ENCODE measurements around the gene PPM1F.
A peak's percentile ranks its signal among the peaks of the same experiment; 100 is the strongest.
"Not testable (repeated sequence)": the region's sequence is repeated elsewhere in the genome, so short reads cannot be mapped to it uniquely, and the experiment has no call there.

The PPM1F gene

DNA sequence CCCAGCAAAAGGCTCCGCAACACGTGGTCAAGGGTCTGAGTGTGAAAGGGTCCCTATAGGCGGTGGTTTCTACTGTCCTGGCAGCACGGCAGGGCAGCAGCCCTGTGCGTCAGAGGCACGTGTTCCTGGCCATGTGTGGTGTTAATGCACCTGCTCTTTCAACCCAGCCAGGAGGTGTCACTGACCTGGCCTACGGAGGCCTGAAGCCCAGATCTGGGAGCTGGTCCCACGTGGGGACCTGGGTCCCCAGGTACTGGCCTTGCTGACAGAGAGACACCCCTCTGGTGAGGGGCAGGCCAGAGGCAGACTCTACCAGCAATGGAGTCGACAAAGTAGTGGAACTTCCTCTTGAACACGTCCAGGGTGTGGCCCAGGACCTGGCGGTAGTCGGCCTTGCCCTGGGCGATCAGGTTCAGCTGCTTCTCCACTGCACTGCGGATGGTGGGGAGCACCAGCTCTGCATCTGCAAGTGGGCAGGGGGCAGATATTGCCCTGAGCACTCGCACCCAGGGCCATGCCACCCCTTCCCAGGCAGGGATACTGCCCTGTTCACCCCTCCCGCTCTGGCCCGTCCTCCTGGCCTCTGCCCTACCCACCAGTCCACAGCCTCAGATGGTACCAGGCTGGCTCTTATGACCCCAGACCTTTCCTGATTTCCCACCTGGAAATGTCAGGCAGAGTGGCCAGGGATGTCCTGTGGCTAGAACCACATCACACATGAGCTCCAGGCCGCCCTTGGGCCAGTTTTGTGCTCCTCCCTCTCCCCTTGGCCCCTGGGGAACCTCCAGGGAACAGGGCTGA is 6.8 kb upstream of the PPM1F start:
- no peak for DNase-seq

DNA sequence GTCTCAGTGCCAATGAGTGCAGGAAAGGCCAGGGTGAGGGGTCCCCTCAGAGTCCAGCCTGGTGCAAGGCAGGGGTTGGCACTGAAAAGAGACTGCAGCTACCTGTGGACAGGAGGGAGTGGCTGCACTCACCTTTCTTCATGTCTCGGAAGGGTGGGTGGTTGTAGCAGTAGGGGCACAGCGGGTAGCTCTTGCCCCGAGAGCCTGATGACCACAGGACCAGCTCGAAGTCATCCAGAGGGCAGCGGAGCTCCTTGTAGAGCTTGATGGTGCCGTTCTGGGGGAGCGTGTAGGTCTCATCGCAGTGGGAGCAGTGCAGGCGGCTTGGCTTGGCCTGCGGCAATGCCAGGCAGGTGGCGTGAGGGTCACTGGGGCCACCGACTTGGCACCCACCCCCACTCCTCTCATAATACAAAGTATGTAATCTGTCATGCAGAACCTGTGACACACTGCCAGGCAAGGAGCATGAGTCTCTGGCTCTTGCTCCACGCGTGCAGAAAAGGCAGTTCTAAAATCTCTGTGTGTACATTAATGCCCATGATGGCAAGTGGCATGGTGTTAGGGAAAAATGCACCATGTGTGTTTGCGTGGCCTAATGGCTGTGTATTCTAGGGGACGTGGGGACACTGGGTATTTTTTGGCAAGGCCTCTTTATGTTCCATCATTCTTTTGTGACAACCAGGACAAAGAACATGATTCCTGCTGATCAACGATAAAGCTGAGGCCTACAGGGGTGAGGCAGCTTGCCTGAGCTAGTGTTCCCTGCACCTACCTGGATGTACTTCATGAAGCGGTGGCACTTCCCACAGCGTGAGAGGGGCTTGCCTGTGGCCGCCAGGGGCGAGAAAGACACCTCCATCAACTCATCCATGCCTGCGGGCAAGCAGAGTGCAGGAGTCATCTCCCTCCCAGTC is 6.0 kb upstream of the PPM1F start:
- DNase-seq, result no peak

DNA sequence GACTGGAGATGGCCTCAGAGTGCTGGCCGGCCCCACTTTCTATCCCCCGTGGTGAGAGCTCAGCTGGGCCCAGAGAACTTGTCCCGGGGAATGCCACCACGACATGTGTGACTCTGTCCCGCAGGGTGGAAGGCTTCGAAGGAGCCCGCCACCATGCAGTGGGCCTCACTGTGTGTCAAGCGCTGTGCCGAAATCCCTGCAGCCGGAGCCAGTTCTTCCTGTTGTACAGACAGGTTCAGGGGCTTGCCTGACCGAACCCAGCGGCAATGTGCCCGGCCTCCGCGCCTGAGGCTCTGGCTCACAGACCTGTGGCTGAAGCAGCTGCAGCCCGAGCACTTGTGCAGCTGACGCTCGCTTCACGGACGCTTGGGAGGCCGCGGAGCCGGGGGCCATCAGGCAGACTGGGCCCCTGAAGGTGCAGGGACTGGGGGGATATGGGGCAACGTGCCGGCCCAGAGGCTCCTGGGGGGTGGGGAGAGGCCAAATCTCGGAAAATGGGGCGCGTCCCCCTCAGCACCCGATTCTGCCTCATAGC is 650 bp downstream of the PPM1F start:
- DNase-seq, result no peak

DNA sequence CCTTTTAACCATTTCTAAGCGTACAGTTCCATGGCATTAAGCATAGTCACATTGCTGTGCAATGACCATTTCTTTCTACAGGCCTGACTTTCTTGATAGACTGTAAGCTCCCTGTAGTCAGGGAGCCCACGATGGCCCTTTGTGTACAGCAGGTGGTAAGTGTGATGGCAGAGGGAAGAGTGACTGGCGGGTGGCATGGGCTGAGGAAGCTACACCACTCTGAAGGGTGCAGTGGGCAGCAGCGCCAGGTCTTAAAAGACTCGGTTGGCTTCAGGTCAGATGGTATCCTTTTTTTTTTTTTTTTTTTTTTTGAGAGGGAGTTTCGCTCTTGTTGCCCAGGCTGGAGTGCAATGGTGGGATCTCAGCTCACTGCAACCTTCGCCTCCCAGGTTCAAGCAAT is 1.6 kb downstream of the PPM1F start:
- no peak for DNase-seq

DNA sequence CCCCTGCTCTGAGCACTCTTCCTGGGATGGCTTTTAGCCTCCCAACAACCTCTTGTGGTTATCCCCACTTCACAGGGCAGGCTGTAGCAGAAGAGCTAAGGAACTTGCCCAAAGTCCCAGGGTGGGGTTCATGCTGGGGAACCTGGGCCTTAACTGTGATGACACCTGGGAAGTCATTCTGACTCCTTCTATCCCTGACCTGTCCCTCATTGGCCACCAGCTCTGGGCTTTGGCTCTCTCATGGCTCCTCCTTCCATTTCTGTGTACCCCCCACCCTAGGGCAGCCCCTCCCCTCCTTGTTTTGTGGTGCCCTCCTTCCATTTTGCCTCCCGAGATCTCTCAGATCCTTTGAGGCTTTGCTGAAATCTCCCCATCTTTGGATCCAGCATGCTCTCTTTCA is 2.7 kb downstream of the PPM1F start:
- DNase-seq, result no peak

DNA sequence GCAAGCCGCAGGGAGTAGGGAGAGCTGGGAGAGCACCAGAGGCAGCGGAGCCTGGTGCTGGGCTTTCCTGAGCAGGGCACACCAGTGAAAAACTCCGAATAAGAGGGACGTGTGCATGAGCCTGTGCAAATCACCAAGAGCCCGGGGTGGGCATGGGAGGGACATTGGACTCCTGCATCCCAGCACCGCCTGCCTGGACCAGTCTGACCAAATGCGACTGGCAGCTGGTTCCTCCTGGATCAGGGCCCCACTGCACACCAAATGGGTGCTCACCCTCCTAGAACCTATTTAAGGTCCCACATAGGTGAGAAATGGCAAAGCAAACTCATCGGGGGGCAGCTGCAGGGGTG is 3.1 kb downstream of the PPM1F start:
- no peak for DNase-seq

DNA sequence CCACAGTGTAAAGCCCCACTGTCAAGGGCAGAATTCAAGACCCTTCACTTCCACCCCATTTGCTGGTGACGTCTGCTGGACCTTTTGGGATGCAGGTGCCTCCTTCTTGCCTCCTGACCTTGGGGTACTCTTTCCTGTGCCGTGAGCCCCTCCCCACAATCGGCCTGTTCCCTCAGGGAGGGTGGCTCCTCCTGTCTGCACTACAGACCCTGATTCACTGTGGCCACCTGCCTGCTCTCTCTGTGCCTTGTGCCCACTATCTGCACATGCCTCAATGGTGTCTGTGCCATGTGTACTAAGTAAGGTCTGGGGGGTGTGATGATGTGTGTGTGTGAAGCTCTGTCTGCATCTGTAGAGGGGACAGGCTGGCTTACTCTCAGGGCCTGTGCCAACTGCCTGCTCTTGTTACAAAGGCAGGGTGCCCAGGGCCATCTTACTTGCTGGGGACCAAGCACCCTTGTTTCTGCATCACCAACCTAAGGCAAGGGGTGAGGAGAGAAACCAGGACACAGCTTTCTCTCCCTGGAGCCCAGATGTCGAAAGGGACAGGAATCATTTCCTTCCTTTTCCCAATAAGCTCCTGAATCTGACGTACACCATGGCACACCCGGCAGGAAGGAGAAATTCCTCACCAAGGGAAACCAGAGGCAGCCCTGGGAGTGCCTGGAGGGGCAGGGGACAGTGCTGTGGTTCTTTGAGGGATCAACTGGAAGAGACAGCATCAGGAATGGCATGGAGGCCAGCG is 3.7 kb downstream of the PPM1F start:
- no peak for DNase-seq

DNA sequence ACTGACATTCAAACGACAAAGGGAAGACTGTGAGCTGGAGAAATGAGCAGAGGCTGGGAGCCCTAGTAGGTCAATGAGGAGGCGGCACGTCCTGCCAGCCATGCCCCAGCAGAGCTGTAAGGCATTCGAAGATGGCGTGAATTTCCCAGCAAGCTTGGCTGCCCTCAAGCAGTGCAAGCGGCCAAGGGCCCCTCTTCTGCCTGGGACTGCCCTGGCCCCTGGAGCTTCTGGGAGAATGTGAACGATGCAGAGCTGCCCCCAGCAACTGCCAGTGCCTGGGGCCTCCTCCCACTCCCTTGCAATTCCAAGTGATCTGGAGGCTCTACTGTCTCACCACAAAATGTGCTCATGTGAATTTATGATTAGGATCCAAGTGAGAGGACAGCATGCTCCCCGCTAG is 4.3 kb downstream of the PPM1F start:
- DNase-seq, result no peak

DNA sequence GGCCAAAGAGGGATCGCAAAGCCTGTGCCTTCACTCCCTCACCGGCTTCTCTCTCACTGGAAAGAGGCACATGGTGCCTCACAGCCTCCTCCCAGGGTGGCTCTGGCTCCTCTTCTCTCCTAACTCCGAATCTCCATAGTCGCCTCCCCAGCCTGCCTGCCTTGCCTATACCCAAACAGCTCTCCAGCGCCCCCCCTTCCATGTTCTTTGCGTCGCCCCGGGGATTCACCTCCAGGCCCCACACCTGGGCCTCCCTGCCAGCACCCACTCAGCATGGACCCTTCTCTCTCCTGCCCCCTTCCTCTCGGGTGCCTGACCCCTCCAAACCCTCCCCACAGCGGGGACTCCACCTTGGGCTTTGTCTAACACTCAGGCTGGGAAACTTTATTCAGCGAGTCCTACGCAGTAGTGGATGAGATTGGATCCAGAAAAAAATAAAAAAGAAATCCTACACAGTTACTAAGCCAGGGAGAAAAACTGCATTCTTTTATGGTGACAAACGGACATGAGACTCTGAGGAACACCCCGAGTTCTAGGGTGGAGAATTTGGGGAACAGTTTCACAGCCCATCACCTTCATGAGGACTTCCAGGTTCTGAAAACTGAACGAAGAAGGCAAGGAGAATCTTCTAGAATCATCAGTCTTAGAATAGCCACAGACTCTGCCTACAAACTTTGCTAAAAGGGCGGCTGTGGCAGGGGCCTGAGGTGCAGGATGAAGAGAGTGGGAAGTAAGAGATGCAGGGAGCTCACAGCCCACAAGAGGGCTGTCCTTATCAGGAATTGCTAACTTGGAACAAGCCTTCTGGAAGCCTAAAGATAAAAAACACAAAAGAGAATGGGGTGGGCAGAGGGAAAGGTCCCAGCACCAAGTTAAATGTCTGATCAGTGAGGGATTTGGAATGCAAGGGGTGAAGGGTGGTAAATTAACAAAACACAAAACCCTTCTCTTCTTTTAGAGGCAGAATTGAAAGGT is 5.3 kb downstream of the PPM1F start:
- DNase-seq, result peak; percentile 61

DNA sequence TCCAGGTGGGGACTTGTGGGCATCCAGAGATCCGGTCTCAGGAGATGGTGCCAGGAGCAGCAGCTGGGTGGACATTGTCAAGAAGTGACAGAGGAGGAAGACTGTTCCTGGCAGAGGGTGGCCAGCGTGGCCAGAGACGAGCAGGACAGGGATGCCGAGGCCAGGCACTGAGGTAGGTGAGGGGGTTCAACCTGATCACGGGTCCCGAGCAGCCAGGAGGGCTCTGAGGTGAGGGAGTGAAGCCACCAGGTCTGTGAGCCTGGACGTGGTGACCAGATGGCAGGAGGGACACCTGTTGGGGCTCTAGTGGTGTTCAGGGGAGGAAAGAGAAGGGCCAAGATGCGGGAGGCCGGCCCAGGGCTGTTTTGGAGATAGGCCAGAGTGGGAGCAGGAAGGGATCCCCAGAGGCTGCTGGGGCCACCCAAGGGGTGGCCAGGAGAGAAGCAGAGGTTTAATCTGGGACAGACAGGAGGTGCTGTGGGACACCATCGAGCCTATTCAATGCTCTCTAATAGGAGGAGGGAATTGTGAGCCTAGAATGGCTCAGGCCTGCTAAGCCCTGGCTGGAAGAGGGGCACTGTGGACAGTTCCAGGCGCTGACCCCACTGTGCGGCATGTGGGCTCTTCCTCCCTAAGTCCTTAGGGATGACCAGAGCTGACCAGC is 6.3 kb downstream of the PPM1F start:
- DNase-seq, result no peak

DNA sequence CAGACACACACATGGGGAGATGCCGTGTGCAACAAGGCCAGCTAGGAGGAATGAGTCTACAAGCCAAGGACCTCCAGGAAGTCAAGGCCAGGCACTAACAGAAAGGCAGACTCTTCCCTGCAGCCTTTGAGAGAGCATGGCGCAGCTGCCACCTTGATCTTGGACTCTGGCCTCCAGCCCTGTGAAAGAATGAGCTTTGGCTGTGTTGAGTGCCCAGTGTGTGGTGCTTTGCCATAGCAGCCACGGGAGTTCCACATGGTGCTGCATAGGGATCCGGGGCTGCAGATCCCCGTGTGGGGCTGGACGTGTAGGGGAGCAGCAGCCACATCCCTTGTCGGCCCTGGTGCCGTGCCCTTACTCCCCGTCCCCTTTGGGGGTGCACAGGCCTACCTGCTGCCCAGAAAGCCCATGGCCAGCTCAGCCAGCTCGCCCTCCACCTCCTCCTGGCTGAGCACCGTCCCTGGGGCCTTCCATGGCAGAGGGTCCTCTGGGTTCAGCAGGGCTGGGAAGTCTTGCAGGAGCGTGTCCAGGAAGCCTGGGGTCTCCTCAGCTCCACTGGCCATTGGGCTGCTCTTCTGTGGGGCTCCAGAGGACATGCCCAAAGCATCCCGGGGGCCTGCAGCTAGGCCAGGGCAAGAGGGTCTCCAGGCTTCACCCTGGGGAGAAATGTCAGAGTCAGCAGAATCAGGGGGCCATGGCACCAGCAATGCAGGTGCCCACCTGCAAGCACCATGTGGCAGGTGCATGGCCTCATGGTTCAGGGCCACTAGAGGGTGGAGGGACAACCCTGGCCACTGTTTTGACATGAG is 7.0 kb downstream of the PPM1F start:
- no peak for DNase-seq

DNA sequence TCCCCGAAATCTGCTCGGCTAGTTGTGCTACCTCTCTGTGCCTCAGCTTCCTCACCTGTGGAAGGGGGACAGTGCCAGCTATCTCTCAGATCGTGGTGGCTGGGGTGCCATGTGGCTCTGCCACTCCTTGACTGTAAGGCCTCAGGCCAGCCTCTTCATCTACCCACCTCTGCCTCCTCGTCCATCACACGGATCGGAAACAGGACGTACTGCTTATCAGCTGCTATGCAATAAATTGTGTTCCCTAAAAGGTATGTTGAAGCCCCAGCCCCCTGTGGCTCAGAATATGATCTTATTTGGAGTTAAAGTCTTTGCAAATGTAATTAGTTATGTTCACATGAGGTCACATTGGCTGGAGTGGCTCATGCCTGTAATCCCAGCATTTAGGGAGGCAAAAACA is 7.8 kb downstream of the PPM1F start:
- DNase-seq, result no peak

DNA sequence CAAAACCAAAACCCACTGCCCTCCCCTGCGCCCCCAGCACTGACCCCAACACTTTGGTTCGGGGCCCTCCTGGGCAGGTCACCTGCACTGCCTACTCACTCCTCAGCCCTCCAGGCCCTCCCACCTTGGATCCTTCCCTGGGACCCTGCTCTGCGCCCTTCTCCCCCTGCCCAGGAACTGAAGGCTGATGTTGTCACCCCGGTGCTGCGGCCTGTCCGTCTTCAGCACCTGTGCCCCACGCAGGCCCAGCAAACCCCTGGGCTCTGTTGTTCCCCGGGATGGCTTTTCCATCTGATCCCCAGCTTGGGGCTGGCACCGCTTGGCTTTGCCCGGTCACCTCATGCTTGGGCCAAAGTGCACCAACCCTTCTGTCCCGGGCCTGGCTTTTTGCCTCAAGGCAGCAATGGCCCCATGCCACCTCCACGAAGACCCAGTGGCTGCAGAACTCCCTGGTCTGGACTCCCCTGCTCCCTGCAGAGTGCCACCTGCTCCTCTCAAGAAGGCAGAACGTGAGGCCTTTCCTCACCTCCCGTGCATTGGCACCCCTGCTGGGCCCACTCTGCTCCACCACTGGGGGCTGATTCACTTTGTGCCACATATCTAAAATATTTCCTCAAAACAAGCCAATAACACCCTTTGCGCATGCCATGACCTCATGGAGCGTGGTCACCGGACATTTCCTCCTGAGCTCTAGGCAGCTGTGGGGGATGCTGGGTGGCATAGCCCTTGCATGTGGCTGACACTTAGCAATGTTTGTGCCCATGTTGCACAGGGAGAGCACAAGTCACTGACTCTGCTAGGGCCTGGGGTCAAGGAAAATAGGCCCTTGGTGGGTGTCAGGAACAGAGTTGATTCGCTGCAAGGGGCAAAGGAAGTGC is 8.8 kb downstream of the PPM1F start:
- no peak for DNase-seq

DNA sequence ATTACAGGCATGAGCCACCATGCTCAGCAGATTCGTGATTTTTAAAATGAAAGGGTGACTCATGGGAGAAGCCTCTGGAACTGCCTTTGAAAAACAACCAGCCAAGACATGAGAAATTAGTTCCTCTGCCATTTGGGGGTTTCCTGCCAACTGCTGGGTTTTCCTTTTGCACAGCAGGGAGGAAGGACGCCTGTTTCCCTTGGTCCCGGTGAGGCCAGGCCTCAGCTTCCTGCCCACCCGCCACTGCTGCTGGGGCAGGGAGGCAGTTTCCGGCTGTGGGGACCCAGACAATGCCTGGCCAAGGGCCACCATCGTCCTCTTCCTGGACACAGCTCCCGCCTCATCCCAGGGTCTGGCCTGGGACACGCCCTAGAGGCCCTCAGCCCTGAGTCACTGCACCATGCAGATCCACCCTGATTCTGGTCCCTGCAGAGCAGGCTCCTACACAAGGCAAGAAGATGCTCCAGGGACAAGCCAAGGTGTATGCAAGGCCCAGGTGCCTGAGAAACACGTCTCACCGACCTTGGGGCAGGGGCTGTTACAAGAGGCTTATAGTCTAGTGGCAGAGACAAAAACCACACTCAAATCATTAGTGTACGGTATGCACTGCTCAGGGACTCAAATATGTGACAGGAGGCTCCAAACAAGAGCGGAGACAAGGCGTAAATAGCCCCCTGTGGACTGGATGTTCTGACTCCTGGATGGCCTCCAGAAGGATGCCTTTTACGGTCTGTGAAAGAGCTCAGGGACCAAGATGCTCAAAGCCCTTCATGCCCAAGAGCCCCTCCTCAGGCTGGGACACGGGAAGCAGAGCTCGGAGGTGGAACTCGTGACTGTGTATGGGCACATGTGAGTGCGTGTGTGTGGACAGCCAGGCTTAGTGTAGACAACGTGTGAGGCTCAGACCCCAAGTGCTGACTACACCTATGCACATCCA is 10.0 kb downstream of the PPM1F start:
- peak; percentile 47 for DNase-seq

DNA sequence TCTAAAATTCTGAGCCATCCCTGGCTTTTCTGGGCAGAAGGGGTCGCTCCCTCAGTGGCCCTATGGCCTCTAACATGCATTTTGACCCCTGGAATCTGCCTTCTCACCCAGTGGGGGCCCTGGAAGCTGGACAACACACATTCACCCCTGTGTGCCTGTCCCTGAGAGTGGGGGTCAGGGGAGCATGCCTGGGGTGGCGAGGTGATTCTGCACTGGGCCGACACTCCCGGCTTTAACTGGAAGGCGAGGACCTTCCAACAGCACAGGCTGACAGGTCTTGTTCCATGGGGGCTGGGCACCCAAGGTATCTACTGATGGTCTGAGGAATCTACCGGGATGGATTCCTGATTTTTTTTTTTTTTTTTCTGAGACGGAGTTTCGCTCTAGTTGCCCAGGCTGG is 10.7 kb downstream of the PPM1F start:
- no peak for DNase-seq

DNA sequence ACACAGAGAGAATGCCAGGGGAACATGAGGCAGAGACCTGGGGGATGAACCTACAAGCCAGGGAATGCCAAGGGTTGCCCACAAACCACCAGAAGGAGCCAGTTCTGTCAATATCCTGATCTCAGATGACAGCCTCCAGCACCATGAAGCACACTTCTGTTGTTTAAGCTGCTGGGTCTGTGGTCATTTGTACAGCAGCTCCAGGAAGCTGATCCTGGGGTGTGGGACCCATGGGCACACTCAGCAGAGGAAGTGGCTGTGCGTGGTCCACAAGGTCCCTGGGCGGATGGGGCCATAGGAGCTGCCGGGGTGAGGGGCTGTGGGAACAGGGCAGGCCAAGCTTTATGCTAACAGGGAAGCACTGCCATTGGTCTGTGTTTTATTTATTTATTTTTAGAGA is 12.1 kb downstream of the PPM1F start:
- no peak for DNase-seq

DNA sequence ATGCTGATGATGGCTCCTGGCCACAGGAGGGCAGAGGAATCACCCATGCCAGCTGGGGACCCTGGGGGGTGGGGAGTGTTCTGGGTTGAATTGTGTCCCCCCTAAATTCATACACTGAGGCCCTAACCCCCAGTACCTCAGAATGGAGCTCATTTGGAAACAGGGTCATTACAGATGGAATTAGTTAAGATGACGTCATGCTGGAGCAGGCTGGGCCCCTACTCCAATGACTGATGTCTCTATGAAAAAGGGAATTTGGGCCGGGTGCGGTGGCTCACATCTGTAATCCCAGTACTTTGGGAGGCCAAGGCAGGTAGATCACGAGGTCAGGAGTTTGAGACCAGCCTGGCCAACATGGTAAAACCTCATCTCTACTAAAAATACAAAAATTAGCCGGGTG is 12.7 kb downstream of the PPM1F start:
- DNase-seq, result not testable (repeated sequence)

DNA sequence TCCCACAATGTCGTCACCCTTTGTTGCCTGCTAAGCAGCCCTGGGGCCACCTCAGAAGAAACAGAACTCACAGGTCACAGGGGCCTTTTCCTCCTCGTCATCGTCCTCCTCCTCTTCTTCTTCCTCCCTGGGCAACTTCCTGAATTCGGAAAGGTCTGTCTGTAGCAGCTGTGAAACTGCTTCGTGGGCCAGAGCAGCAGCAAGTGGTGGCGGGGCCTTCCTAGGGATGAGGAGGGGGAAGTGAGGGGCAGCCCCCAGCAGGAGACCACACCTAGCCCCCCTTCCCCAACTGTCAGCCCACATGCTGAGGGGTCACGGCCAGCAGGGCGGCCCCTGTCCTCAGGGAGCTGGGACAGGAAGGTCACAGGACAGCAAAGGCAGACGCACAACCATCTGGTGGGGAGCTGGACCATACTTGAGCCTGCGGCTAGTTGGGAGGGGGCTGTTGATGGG is 13.2 kb downstream of the PPM1F start:
- DNase-seq, result no peak

Measured in amniotic stem cell (primary cell).